MM.1S (cell line): Measurements from ENCODE around the gene JAG1.

Experiments
- DNase-seq: peaks from one replicate; pipeline ENCODE4 v3.0.0-alpha.2; 2015
- H2AFZ ChIP-seq: fragments of 300-600 bp; sonication (generic); 2 replicates; pipeline ENCODE4 v1.6.0; 2016; ENCODE audit warnings: antibody characterized with exemption, low read length
- H3F3A ChIP-seq: fragments of 300-600 bp; sonication (generic); 2 replicates; pipeline ENCODE4 v1.6.1; 2016; ENCODE audit warnings: mild to moderate bottlenecking, antibody characterized with exemption, low read length, moderate library complexity, mixed read lengths; ENCODE audit not compliant: insufficient read depth
- H3K27ac ChIP-seq: fragments of 300-600 bp; sonication (generic); 2 replicates; pipeline ENCODE4 v1.5.1; 2016; ENCODE audit warnings: mild to moderate bottlenecking, low read length
- H3K27me3 ChIP-seq: fragments of 300-600 bp; sonication (generic); replicated peaks from 2 replicates; pipeline ENCODE4 v1.6.0; 2016; ENCODE audit warnings: low read length; ENCODE audit not compliant: insufficient read depth
- H3K36me3 ChIP-seq: fragments of 300-600 bp; sonication (generic); replicated peaks from 2 replicates; pipeline ENCODE4 v1.6.1; 2016; ENCODE audit warnings: mild to moderate bottlenecking, low read length, mixed read lengths; ENCODE audit not compliant: insufficient read depth
- H3K4me1 ChIP-seq: fragments of 300-600 bp; sonication (generic); 2 replicates; pipeline ENCODE4 v1.6.1; 2016; ENCODE audit warnings: low read length, mixed read lengths
- H3K4me2 ChIP-seq: fragments of 300-600 bp; sonication (generic); 2 replicates; pipeline ENCODE4 v1.6.0; 2016; ENCODE audit warnings: low read depth, low read length
- H3K4me3 ChIP-seq: fragments of 300-600 bp; sonication (generic); 2 replicates; pipeline ENCODE4 v1.5.1; 2016; ENCODE audit warnings: low read length, mixed read lengths
- H3K79me2 ChIP-seq: fragments of 300-600 bp; sonication (generic); 2 replicates; pipeline ENCODE4 v1.6.1; 2016; ENCODE audit warnings: mixed run types, low read length, mixed read lengths
- H3K9ac ChIP-seq: fragments of 300-600 bp; sonication (generic); 2 replicates; pipeline ENCODE4 v1.6.1; 2016; ENCODE audit warnings: low read length, mixed read lengths
- H3K9me2 ChIP-seq: fragments of 300-600 bp; sonication (generic); replicated peaks from 2 replicates; pipeline ENCODE4 v1.6.1; 2016; ENCODE audit warnings: mild to moderate bottlenecking, low read length, mixed read lengths; ENCODE audit not compliant: insufficient read depth
- H3K9me3 ChIP-seq: fragments of 300-600 bp; sonication (generic); replicated peaks from 2 replicates; pipeline ENCODE4 v1.6.1; 2016; ENCODE audit warnings: mild to moderate bottlenecking, low read length, mixed read lengths; ENCODE audit not compliant: insufficient read depth
- H4K20me1 ChIP-seq: fragments of 300-600 bp; sonication (generic); 2 replicates; pipeline ENCODE4 v1.6.1; 2016; ENCODE audit warnings: mild to moderate bottlenecking, low read length, moderate library complexity, mixed read lengths; ENCODE audit not compliant: insufficient read depth
- EZH2 ChIP-seq: fragments of 300-600 bp; sonication (generic); optimal IDR thresholded peaks from 2 replicates; pipeline ENCODE3; 2017; ENCODE audit warnings: low read depth, mild to moderate bottlenecking, antibody characterized with exemption, low read length, mixed read lengths
- EZH2phosphoT487 ChIP-seq: fragments of 300-600 bp; sonication (generic); IDR thresholded peaks from 2 replicates; pipeline ENCODE4 v1.6.1; 2018; ENCODE audit warnings: antibody characterized with exemption, low read length
- TF ChIP-seq, protein P1 (sequence below): fragments of 300-600 bp; sonication (generic); IDR thresholded peaks from 2 replicates; pipeline ENCODE4 v1.5.1; 2016; ENCODE audit warnings: antibody characterized with exemption, low read length, mixed read lengths

Gene JAG1

GRCh38 chr20:10646006-10646405, 27.8 kb downstream of the JAG1 start:
- Histone ChIP-seq H3K4me2 (no peak overlapping the region), H2AFZ (no peak overlapping the region), H3K9me2 (no peaks in the 10 kb centered on the region), H4K20me1 (no peaks in the 10 kb centered on the region), H3K27me3 (no peaks in the 10 kb centered on the region), H3K4me3 (no peak overlapping the region), H3K79me2 (no peaks in the 10 kb centered on the region), H3K4me1 (peaks cover 6% of the 10 kb centered on the region; the same call in 1 of the 2 replicates), H3F3A (no peaks in the 10 kb centered on the region), H3K27ac (no peak overlapping the region), H3K9me3 (no peaks in the 10 kb centered on the region), H3K36me3 (peaks cover 7% of the 10 kb centered on the region), H3K9ac (no peak overlapping the region)
- DNase-seq: no peak
- TF ChIP-seq EZH2phosphoT487 (no peak), EZH2 (no peak)
- TF ChIP-seq, protein P1, sequence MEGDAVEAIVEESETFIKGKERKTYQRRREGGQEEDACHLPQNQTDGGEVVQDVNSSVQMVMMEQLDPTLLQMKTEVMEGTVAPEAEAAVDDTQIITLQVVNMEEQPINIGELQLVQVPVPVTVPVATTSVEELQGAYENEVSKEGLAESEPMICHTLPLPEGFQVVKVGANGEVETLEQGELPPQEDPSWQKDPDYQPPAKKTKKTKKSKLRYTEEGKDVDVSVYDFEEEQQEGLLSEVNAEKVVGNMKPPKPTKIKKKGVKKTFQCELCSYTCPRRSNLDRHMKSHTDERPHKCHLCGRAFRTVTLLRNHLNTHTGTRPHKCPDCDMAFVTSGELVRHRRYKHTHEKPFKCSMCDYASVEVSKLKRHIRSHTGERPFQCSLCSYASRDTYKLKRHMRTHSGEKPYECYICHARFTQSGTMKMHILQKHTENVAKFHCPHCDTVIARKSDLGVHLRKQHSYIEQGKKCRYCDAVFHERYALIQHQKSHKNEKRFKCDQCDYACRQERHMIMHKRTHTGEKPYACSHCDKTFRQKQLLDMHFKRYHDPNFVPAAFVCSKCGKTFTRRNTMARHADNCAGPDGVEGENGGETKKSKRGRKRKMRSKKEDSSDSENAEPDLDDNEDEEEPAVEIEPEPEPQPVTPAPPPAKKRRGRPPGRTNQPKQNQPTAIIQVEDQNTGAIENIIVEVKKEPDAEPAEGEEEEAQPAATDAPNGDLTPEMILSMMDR: no peak

DNA sequence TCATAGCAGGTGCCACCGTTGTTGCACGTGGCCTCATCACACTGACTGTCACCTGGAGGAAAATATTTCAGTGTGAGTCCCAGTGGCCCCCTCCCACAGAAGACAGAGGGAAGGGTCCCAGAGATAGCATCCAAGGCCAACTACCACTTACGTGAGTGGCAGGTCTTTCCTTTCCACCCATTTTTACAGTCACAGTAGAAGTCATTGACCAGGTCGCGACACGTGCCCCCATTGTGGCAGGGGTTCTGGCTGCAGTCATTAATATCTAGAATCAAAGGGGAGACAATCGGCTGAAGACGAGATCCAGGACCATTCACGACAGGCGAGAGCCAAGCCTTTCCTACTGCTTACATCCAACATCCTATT, 28.6 kb downstream of the JAG1 start:
- no peak overlapping the region for H3K4me2 ChIP-seq
- no peaks in the 10 kb centered on the region for H3K27me3 ChIP-seq
- H3K9me2 ChIP-seq: no peaks in the 10 kb centered on the region
- H3K9me3 ChIP-seq: no peaks in the 10 kb centered on the region
- H3K79me2 ChIP-seq: no peaks in the 10 kb centered on the region
- H3K9ac ChIP-seq: no peak overlapping the region
- no peaks in the 10 kb centered on the region for H3F3A ChIP-seq
- H3K36me3 ChIP-seq: peaks cover 7% of the 10 kb centered on the region
- no peaks in the 10 kb centered on the region for H4K20me1 ChIP-seq
- TF ChIP-seq EZH2 (no peak), EZH2phosphoT487 (no peak)
- TF ChIP-seq, protein P1: no peak
- no peak overlapping the region for H3K4me3 ChIP-seq
- DNase-seq: no peak
- peaks cover 6% of the 10 kb centered on the region; the same call in 1 of the 2 replicates for H3K4me1 ChIP-seq
- no peak overlapping the region for H2AFZ ChIP-seq
- no peak overlapping the region for H3K27ac ChIP-seq

DNA sequence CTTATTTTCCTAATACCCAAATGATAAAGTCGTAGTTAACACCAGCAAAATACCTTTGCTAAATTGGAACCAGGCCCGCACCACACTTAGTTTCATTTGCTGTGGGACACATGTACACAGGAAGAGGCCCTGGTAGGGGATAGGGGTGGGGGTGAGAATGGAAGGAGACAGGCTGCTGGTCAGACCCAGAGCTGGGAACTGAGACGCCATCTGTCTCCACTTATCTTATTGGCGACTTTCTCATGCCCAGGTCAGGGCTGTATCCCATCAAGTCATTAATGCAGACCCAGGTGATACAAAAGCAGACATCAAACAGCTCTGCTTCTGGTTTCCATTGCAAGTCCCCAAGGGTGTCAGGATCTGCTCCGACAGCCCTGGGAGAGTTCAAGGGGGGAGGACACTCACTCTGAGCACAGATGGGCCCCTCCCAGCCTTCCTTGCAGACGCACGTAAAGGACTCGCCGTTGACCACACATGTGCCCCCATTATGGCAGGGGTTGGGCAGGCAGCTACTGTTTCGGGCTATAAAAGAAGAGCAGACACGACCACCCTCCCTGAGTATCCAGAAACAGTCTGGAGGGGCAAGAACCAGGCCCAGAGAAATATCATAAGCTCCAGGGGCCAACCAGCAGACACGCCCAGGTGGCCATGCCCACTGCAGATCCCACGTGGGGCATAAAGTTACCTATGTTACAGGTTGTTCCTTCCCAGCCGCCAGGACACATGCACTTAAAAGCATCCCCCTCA, 29.2 kb downstream of the JAG1 start:
- no peak overlapping the region for H3K4me2 ChIP-seq
- no peak overlapping the region for H3K27ac ChIP-seq
- H3K27me3 ChIP-seq: no peaks in the 10 kb centered on the region
- TF ChIP-seq, protein P1: no peak
- no peak for TF ChIP-seq EZH2phosphoT487
- TF ChIP-seq EZH2: no peak
- peaks cover 7% of the 10 kb centered on the region for H3K36me3 ChIP-seq
- no peak overlapping the region for H3K9ac ChIP-seq
- H3K9me3 ChIP-seq: no peaks in the 10 kb centered on the region
- no peaks in the 10 kb centered on the region for H3K9me2 ChIP-seq
- no peak overlapping the region for H2AFZ ChIP-seq
- DNase-seq: peak; percentile 46
- H3K79me2 ChIP-seq: no peaks in the 10 kb centered on the region
- no peaks in the 10 kb centered on the region for H4K20me1 ChIP-seq
- H3K4me3 ChIP-seq: no peak overlapping the region
- no peaks in the 10 kb centered on the region for H3F3A ChIP-seq
- H3K4me1 ChIP-seq: peaks cover 6% of the 10 kb centered on the region; the same call in 1 of the 2 replicates
